K562 (cell line): ENCODE results near the gene SCUBE1.

ENCODE experiments used
- CTCF ChIP-seq, 3 experiments: IDR thresholded peaks in 2 of 3; conservative IDR thresholded peaks in 1 of 3; 2 replicates each; pipeline ENCODE4 v1.5.1; 2011 to 2012; ENCODE audit warnings: low read length in 3 of 3, mild to moderate bottlenecking in 3 of 3, control low read depth in 2 of 3, improper control_type of control experiment in 1 of 3, inconsistent platforms in 1 of 3, low read depth in 1 of 3, mixed read lengths in 1 of 3, moderate library complexity in 1 of 3; ENCODE audit not compliant: insufficient read depth in 2 of 3
- GTF2F1 ChIP-seq: IDR thresholded peaks from 2 replicates; pipeline ENCODE4 v1.6.1; 2011; ENCODE audit warnings: low read depth, low read length, improper control_type of control experiment
- HDAC2 ChIP-seq: fragments of 450-650 bp; IDR thresholded peaks from 2 replicates; pipeline ENCODE4 v1.6.1; 2016; ENCODE audit warnings: mild to moderate bottlenecking
- ID3 ChIP-seq, 2 experiments: fragments of 250-450 bp in 1 of 2; fragments of 450-650 bp in 1 of 2; sonication (Bioruptor Pico) in 1 of 2; IDR thresholded peaks; 2 replicates each; pipeline versions ENCODE4 v1.6.1 to v1.8.0; 2016 to 2021; ENCODE audit warnings: mild to moderate bottlenecking in 2 of 2, moderate library complexity in 2 of 2, missing compliant biosample characterization in 1 of 2, missing genetic modification characterization in 1 of 2
- NFIX ChIP-seq: fragments of 250-450 bp; sonication (Bioruptor Pico); IDR thresholded peaks from 2 replicates; pipeline ENCODE4 v1.4.0; 2020; ENCODE audit warnings: low read depth, mild to moderate bottlenecking, moderate library complexity
- POLR2A ChIP-seq: fragments of 450-650 bp; conservative IDR thresholded peaks from 2 replicates; pipeline ENCODE4 v1.6.1; 2016
- SP1 ChIP-seq: sonication (generic); formaldehyde crosslinking; IDR thresholded peaks from 2 replicates; pipeline ENCODE4 v1.8.1; 2022; ENCODE audit warnings: mild to moderate bottlenecking, missing genetic modification reagents
- TEAD4 ChIP-seq, 2 experiments: sonication (generic) in 1 of 2; formaldehyde crosslinking in 1 of 2; IDR thresholded peaks; 2 replicates each; pipeline versions ENCODE4 v1.6.1 to v1.8.0; 2012 to 2022; ENCODE audit warnings: borderline replicate concordance in 1 of 2, inconsistent platforms in 1 of 2, low read length in 1 of 2, mild to moderate bottlenecking in 1 of 2, missing genetic modification reagents in 1 of 2
- YY1 ChIP-seq, 3 experiments: IDR thresholded peaks; 2 replicates each; pipeline ENCODE4 v1.6.1; 2011; ENCODE audit warnings: low read length in 2 of 3, mild to moderate bottlenecking in 2 of 3, moderate library complexity in 2 of 3, borderline replicate concordance in 1 of 3, control low read depth in 1 of 3, low read depth in 1 of 3; ENCODE audit not compliant: insufficient read depth in 3 of 3, insufficient replicate concordance in 2 of 3, control insufficient read depth in 1 of 3, insufficient read length in 1 of 3; ENCODE audit errors: extremely low read depth in 1 of 3
- TF ChIP-seq, protein P1 (sequence below): sonication (generic); formaldehyde crosslinking; IDR thresholded peaks from 2 replicates; pipeline ENCODE4 v1.8.1; 2023; ENCODE audit warnings: mild to moderate bottlenecking, missing genetic modification reagents
- TF ChIP-seq, protein P2 (sequence below): fragments of 450-650 bp; formaldehyde crosslinking; IDR thresholded peaks from 2 replicates; pipeline ENCODE4 v1.4.0; 2020; ENCODE audit warnings: mild to moderate bottlenecking
- TF ChIP-seq, protein P3 (sequence below), 2 experiments: fragments of 450-650 bp in 1 of 2; IDR thresholded peaks; 2 replicates each; pipeline ENCODE4 v1.6.1; 2011 to 2017; ENCODE audit warnings: low read depth in 2 of 2, antibody characterized with exemption in 1 of 2, borderline replicate concordance in 1 of 2, low read length in 1 of 2, mild to moderate bottlenecking in 1 of 2, mixed read lengths in 1 of 2; ENCODE audit not compliant: control insufficient read depth in 1 of 2

- TF ChIP-seq, protein P1, sequence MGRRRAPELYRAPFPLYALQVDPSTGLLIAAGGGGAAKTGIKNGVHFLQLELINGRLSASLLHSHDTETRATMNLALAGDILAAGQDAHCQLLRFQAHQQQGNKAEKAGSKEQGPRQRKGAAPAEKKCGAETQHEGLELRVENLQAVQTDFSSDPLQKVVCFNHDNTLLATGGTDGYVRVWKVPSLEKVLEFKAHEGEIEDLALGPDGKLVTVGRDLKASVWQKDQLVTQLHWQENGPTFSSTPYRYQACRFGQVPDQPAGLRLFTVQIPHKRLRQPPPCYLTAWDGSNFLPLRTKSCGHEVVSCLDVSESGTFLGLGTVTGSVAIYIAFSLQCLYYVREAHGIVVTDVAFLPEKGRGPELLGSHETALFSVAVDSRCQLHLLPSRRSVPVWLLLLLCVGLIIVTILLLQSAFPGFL (CRISPR knock-in tag) = no peak
- TF ChIP-seq GTF2F1 (no peak), SP1 (CRISPR knock-in tag) (no peak), NFIX (no peak), HDAC2 (no peak), CTCF (IDR thresholded peaks at IDR 0.05 in 2 of 3, conservative IDR thresholded peaks at IDR 0.05 in 1 of 3; ENCODE audit: insufficient read depth in 2 of 3, low read depth in 1 of 3, low read length in 3 of 3) (no peak), POLR2A (no peak), ID3 (CRISPR knock-in tag; IDR thresholded peaks at IDR 0.05) (no peak), ID3 (tag; IDR thresholded peaks at IDR 0.05) (no peak), TEAD4 (IDR thresholded peaks at IDR 0.05; ENCODE audit: low read length) (no peak), TEAD4 (CRISPR knock-in tag; IDR thresholded peaks at IDR 0.05; ENCODE audit: borderline replicate concordance) (no peak), YY1 (IDR thresholded peaks at IDR 0.05; ENCODE audit: borderline replicate concordance in 1 of 3, control insufficient read depth in 1 of 3, extremely low read depth in 1 of 3, insufficient read depth in 3 of 3, insufficient read length in 1 of 3, insufficient replicate concordance in 2 of 3, low read depth in 1 of 3, low read length in 2 of 3) (no peak)
- TF ChIP-seq, protein P2, sequence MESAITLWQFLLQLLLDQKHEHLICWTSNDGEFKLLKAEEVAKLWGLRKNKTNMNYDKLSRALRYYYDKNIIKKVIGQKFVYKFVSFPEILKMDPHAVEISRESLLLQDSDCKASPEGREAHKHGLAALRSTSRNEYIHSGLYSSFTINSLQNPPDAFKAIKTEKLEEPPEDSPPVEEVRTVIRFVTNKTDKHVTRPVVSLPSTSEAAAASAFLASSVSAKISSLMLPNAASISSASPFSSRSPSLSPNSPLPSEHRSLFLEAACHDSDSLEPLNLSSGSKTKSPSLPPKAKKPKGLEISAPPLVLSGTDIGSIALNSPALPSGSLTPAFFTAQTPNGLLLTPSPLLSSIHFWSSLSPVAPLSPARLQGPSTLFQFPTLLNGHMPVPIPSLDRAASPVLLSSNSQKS (CRISPR knock-in tag) = no peak
- TF ChIP-seq, protein P3, sequence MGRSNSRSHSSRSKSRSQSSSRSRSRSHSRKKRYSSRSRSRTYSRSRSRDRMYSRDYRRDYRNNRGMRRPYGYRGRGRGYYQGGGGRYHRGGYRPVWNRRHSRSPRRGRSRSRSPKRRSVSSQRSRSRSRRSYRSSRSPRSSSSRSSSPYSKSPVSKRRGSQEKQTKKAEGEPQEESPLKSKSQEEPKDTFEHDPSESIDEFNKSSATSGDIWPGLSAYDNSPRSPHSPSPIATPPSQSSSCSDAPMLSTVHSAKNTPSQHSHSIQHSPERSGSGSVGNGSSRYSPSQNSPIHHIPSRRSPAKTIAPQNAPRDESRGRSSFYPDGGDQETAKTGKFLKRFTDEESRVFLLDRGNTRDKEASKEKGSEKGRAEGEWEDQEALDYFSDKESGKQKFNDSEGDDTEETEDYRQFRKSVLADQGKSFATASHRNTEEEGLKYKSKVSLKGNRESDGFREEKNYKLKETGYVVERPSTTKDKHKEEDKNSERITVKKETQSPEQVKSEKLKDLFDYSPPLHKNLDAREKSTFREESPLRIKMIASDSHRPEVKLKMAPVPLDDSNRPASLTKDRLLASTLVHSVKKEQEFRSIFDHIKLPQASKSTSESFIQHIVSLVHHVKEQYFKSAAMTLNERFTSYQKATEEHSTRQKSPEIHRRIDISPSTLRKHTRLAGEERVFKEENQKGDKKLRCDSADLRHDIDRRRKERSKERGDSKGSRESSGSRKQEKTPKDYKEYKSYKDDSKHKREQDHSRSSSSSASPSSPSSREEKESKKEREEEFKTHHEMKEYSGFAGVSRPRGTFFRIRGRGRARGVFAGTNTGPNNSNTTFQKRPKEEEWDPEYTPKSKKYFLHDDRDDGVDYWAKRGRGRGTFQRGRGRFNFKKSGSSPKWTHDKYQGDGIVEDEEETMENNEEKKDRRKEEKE (IDR thresholded peaks at IDR 0.05; ENCODE audit: borderline replicate concordance in 1 of 2, control insufficient read depth in 1 of 2, low read depth in 2 of 2, low read length in 1 of 2) = no peak
Observed at GRCh38 chr22:43160497-43161126, 182.6 kb downstream of the SCUBE1 start.
